Thymus (tissue), 11 donors: ENCODE measurements around the gene DOLPP1. TPM values are rescaled to one million over a fixed set of nuclear protein-coding genes. Genes with fewer than 3 reads are reported as not detected.
"Not testable (repeated sequence)": the region's sequence is repeated elsewhere in the genome, so short reads cannot be mapped to it uniquely, and the experiment has no call there.

Source experiments
- DNase-seq, 9 donors: peaks; one replicate each; pipeline ENCODE4 v3.0.0-alpha.2; 2013; ENCODE audit warnings: low spot score in 9 of 9, low read depth in 6 of 9, missing footprints in 1 of 9
- H3K27ac ChIP-seq, 2 donors: one replicate each; pipeline ENCODE4 v1.5.1; 2013; ENCODE audit warnings: control low read depth in 1 of 2, low read depth in 1 of 2, low read length in 1 of 2, mild to moderate bottlenecking in 1 of 2, moderate library complexity in 1 of 2
- H3K27me3 ChIP-seq, 2 donors: one replicate each; pipeline ENCODE4 v1.5.1; 2013; ENCODE audit warnings: low read length in 1 of 2; ENCODE audit not compliant: control insufficient read depth in 2 of 2, insufficient read depth in 1 of 2
- H3K36me3 ChIP-seq, 2 donors: one replicate each; pipeline ENCODE4 v1.5.1; 2013; ENCODE audit warnings: low read length in 1 of 2, mild to moderate bottlenecking in 1 of 2, moderate library complexity in 1 of 2; ENCODE audit not compliant: control insufficient read depth in 2 of 2, insufficient read depth in 2 of 2
- H3K4me1 ChIP-seq, 2 donors: one replicate each; pipeline ENCODE4 v1.5.1; 2013; ENCODE audit warnings: low read length in 2 of 2; ENCODE audit not compliant: control insufficient read depth in 2 of 2, insufficient read depth in 2 of 2
- H3K4me3 ChIP-seq, 2 donors: one replicate each; pipeline ENCODE4 v1.5.1; 2013; ENCODE audit warnings: low read length in 2 of 2, control low read depth in 1 of 2, mild to moderate bottlenecking in 1 of 2
- H3K9me3 ChIP-seq, 2 donors: one replicate each; pipeline ENCODE4 v1.5.1; 2013; ENCODE audit warnings: low read length in 1 of 2, mild to moderate bottlenecking in 1 of 2; ENCODE audit not compliant: control insufficient read depth in 2 of 2, insufficient read depth in 1 of 2
- WGBS: extraction: QIAGEN DNeasy Blood & Tissue Kit; methylation state at CpG from one replicate; pipeline ENCODE4 v1.1.7; 2013; 5-methylcytosine and 5-hydroxymethylcytosine counted together
- polyA plus RNA-seq: library from polyadenylated mRNA; stranded (reverse); fragments of 200-250 nt; gene quantifications from one replicate; pipeline ENCODE4 v1.2.3, GENCODE V29; 2013
- total RNA-seq: library from RNA; stranded (reverse); fragments of 120-200 nt; gene quantifications from one replicate; pipeline ENCODE4 v1.2.4, GENCODE V29; 2013
- donor health status: healthy.

DOLPP1 gene
- total and polyA plus RNA-seq, 2 donors: 9.6 to 12.7 TPM

- no peak overlapping the region for H3K4me3 ChIP-seq
- H3K4me1 ChIP-seq: no peaks in the 10 kb centered on the region
- WGBS: 95% methylated on average over 3 of the region's 3 CpGs
- no peaks in the 10 kb centered on the region for H3K27me3 ChIP-seq
- H3K36me3 ChIP-seq: peaks cover 51 to 65% of the 10 kb centered on the region in 2 donors
- DNase-seq: no peak
- H3K9me3 ChIP-seq: no peaks in the 10 kb centered on the region
- H3K27ac ChIP-seq: no peak overlapping the region
These were observed 43.7 kb downstream of the DOLPP1 start for GRCh38 chr9:129124506-129125069.

GRCh38 chr9:129125478-129125877 is 44.6 kb downstream of the DOLPP1 start:
- 97% methylated on average over 8 of the region's 8 CpGs for WGBS
- Histone ChIP-seq H3K4me3 (no peak overlapping the region), H3K36me3 (peaks cover 49 to 71% of the 10 kb centered on the region in 2 donors), H3K9me3 (no peaks in the 10 kb centered on the region), H3K27ac (no peak overlapping the region), H3K4me1 (no peaks in the 10 kb centered on the region), H3K27me3 (no peaks in the 10 kb centered on the region)
- no peak for DNase-seq

- Histone ChIP-seq H3K9me3 (no peaks in the 10 kb centered on the region), H3K27me3 (no peaks in the 10 kb centered on the region), H3K36me3 (peaks cover 36 to 64% of the 10 kb centered on the region in 2 donors), H3K4me1 (peaks cover 0 to 9% of the 10 kb centered on the region in 2 donors), H3K4me3 (no peak overlapping the region), H3K27ac (no peak overlapping the region)
- WGBS: 91% methylated on average over 10 of the region's 10 CpGs
- DNase-seq: no peak
These were observed 46.1 kb downstream of the DOLPP1 start for GRCh38 chr9:129126749-129127618.

GRCh38 chr9:129128689-129129088 is 47.8 kb downstream of the DOLPP1 start:
- peaks cover 0 to 12% of the 10 kb centered on the region in 2 donors for H3K4me1 ChIP-seq
- H3K36me3 ChIP-seq: peaks cover 38 to 69% of the 10 kb centered on the region in 2 donors
- no peaks in the 10 kb centered on the region for H3K27me3 ChIP-seq
- no peaks in the 10 kb centered on the region for H3K9me3 ChIP-seq
- 98% methylated on average over 5 of the region's 5 CpGs for WGBS
- DNase-seq: no peak
- H3K27ac ChIP-seq: no peak overlapping the region
- no peak overlapping the region for H3K4me3 ChIP-seq

GRCh38 chr9:129130271-129130670 is 49.4 kb downstream of the DOLPP1 start:
- not testable (repeated sequence) for H3K9me3 ChIP-seq, H3K4me3 ChIP-seq, H3K27ac ChIP-seq, H3K27me3 ChIP-seq, DNase-seq
- Histone ChIP-seq H3K36me3 (peaks cover 31 to 66% of the 10 kb centered on the region in 2 donors), H3K4me1 (peaks cover 0 to 12% of the 10 kb centered on the region in 2 donors)
- WGBS: 96% methylated on average over 7 of the region's 7 CpGs

- Histone ChIP-seq H3K4me1 (peaks cover 0 to 12% of the 10 kb centered on the region in 2 donors), H3K9me3 (no peaks in the 10 kb centered on the region), H3K4me3 (no peak overlapping the region), H3K36me3 (peaks cover 35 to 67% of the 10 kb centered on the region in 2 donors), H3K27ac (no peak overlapping the region), H3K27me3 (no peaks in the 10 kb centered on the region)
- DNase-seq: no peak
- WGBS: 65% methylated on average over 3 of the region's 3 CpGs
These were observed 49.9 kb downstream of the DOLPP1 start for GRCh38 chr9:129130791-129131190.

GRCh38 chr9:129131300-129132145 is 50.6 kb downstream of the DOLPP1 start:
- H3K4me3 ChIP-seq: no peak overlapping the region
- DNase-seq: peak in 8 of 9 donors; percentile 55 to 90 (median 78)
- WGBS: 56% methylated on average over 13 of the region's 13 CpGs
- H3K27me3 ChIP-seq: no peaks in the 10 kb centered on the region
- H3K9me3 ChIP-seq: no peaks in the 10 kb centered on the region
- peak overlapping the region in 1 of 2 donors; percentile 63 for H3K27ac ChIP-seq
- peaks cover 0 to 12% of the 10 kb centered on the region in 2 donors for H3K4me1 ChIP-seq
- peaks cover 39 to 65% of the 10 kb centered on the region in 2 donors for H3K36me3 ChIP-seq

GRCh38 chr9:129133082-129133481 is 52.2 kb downstream of the DOLPP1 start:
- H3K4me1 ChIP-seq: peaks cover 0 to 12% of the 10 kb centered on the region in 2 donors
- H3K36me3 ChIP-seq: peaks cover 44 to 68% of the 10 kb centered on the region in 2 donors
- no peaks in the 10 kb centered on the region for H3K9me3 ChIP-seq
- WGBS: 96% methylated on average over 4 of the region's 4 CpGs
- no peak overlapping the region for H3K27ac ChIP-seq
- H3K27me3 ChIP-seq: no peaks in the 10 kb centered on the region
- no peak overlapping the region for H3K4me3 ChIP-seq
- DNase-seq: no peak
